Stimulated activated CD4-positive, alpha-beta T cell treated with anti-CD3 and anti-CD28 coated beads, Interleukin-1b, Interleukin-23, amount 100 ng/mL, for 1 hour (primary cell): ENCODE data around the gene CTTN.

Experiments used
- DNase-seq, 2 donors: peaks; one replicate each; pipeline ENCODE4 v3.0.0-alpha.2; 2020; ENCODE audit warnings: low read depth in 2 of 2

The CTTN gene

DNA sequence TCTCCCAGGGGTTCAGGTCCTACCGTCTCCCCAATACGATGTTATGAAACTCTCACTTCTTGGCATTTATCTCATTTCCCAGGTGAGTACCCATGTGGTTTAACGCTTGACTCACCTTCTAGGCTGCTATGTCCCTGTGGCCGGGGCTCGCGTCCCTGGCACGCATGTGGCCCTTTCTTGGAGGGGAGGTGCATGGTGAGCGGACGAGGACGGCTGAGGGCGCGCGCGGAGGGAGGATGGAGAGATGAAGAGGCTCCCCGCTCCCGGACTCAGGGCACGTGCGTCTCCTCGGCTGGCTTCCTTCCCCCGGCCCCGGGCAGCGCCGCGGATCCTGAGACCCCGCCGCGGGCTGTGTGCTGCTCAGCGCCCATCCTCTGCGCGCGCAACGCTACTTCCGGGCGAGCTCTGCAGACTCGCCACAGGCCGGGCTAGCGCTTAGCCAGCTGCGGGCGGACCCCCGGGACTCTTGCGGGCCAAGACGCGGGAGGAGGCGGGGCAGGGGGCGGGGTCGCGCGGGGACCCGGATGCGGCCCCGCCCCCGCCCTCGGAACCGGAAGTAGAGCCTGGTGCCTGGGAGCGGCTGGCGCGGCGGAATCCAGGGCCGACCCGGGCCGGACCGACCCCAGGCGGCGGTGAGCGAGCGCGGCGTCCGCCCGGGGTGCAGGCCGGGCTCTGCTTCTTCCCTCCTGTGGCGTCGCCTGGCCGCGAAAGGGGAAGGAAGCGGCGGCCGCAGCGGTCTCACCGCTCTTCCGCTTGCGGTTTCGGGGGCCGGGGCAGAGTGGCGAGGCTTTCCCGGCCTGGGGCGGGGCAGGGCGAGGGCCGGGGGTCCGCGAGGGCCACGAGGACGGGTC lies at the start of gene CTTN:
Gene CTTN, plus strand, starts transcription at position 547 of the 851 bp plus-strand sequence. CDS start 8,769 bp downstream, outside the sequence.
- peak in 1 of 2 donors; percentile 69 for DNase-seq

DNA sequence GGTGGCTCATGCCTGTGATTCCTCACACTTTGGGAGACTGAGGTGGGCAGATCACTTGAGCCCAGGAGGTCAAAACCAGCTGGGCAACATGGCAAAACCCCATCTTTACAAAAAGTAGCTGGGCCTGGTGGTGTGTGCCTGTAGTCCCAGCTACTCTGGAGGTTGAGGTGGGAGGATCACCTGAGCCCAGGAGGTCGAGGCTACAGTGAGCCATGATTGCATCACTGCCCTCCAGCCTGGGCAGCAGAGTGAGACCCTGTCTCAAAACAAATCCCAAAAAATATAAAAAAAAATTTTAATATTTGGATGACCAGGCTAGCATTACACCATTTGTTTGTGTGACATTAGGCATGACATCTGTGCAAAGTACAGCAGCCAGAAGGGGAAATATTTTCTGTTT lies 49.7 kb upstream of the CTTN start:
- no peak for DNase-seq

DNA sequence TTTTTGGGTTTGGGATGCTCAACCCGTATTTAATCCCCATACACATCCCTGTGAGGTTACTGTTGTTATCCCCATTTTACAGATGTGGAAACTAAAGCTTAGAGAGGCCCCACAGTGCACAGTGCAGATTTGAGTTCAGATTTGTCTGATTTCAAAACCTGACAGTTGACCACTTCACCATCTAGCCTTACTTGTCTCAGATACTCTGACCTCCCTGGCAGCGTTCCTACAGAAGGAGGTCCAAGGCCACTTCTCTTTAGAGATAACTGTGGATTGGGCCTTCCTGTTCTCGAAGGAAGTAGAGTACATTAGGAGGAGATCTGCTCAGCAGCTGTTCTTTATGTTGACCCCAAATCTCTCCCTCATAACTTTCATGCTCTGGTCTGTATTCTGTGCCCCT lies 46.7 kb upstream of the CTTN start:
- no peak for DNase-seq

DNA sequence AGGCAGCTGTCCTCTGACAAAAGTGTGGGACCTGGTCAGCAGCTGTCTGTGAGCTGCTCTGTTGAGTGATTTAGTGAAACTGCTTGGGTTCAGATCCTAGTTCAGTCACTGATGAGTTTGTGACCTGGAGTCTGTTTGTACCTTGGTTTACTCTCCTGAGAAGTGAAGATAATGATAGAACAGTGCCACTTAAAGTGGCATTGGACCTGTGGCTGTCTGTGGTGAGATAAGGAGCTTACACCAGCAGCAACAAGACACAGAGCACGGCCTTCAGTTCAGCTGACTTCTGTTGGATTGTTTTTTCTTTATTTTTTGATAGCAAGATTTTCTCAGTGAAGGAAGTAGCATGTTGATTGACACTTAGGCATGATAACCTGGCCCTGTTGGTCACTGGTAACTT lies 46.2 kb upstream of the CTTN start:
- no peak for DNase-seq

- DNase-seq, result no peak
Observed at GRCh38 chr11:70352601-70353000, 45.7 kb upstream of the CTTN start.

- no peak for DNase-seq
Observed at GRCh38 chr11:70353329-70353728, 45.0 kb upstream of the CTTN start.

DNA sequence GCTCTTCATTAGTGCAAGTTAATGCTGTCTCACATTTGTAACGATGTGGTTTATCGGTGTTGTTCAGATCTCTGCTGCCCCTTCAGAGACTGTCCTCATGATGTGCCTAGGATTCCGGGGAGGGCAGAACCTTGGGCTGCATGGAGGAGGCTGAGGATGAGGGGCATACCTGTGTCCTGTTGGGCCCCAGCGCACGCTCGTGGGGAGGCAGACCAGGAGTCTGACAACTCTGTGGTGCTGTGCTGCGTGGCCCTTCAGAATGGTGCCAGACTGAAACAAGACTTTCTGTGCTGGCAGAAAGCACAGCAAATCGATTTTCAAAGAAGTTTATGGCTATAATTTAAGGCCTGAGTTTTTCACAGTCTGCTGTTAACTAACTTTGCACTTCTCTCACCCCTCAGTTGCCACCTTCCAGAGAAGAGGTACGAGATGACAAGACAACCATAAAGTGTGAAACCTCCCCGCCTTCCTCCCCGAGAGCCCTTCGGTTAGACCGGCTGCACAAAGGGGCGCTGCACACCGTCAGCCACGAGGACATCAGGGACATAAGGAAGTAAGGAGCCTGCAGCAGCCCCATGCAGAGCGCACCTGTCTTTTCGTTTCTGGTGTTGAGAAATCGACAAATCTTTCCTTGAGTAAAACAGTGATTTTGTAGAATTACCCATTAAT lies 44.3 kb upstream of the CTTN start:
- no peak for DNase-seq

GRCh38 chr11:70354629-70355028 lies 43.7 kb upstream of the CTTN start:
- DNase-seq, result no peak

GRCh38 chr11:70358753-70359152 lies 39.6 kb upstream of the CTTN start:
- DNase-seq, result no peak

- no peak for DNase-seq
Observed at GRCh38 chr11:70359451-70360205, 38.7 kb upstream of the CTTN start.

- DNase-seq, result no peak
Observed at GRCh38 chr11:70360211-70360610, 38.1 kb upstream of the CTTN start.

GRCh38 chr11:70364178-70364577 lies 34.2 kb upstream of the CTTN start:
- DNase-seq, result no peak

- DNase-seq, result peak in 1 of 2 donors; percentile 7
Observed at GRCh38 chr11:70364745-70365543, 33.4 kb upstream of the CTTN start.

DNA sequence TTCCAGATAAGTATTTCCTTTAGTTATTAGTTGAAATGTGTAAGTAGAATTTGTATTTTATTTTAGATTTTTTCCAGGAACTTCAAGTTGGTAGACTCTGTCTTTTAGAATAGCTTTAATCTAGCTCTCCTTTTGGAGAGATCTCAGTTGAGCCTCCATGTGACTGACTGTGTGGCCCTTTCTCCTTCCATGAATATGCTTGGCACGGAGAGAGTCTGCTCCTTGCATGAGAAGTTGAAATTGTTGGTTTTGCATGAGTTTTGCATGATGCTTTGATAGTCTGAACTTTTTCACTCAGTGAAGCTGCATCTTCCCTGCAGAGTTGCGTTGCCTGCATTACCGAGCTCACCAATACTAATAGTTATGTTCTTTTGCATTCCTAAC lies 32.8 kb upstream of the CTTN start:
- no peak for DNase-seq

DNA sequence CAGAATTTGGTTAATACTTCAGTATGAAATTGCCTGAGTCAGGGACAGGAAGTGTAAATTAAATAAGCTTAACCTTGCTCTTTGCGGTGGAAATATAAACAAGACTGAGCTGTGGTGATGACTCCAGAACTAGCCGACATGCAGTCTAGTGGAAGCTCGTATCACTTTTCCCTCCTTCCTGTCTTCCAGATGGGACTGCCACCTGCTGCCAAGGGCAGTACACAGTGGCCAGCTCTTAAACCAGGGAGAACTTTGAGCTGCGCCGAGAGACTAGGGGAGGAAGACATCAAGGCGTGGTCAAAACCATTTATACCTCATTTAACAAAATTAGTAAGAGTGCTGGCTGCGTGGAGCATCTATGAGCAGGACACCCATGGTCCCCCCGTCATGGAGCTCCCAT lies 31.3 kb upstream of the CTTN start:
- no peak for DNase-seq

GRCh38 chr11:70368961-70369360 lies 29.4 kb upstream of the CTTN start:
- no peak for DNase-seq

GRCh38 chr11:70371241-70371640 lies 27.1 kb upstream of the CTTN start:
- DNase-seq, result no peak

GRCh38 chr11:70372076-70372475 lies 26.3 kb upstream of the CTTN start:
- DNase-seq, result no peak

GRCh38 chr11:70376621-70377020 lies 21.7 kb upstream of the CTTN start:
- DNase-seq, result no peak

DNA sequence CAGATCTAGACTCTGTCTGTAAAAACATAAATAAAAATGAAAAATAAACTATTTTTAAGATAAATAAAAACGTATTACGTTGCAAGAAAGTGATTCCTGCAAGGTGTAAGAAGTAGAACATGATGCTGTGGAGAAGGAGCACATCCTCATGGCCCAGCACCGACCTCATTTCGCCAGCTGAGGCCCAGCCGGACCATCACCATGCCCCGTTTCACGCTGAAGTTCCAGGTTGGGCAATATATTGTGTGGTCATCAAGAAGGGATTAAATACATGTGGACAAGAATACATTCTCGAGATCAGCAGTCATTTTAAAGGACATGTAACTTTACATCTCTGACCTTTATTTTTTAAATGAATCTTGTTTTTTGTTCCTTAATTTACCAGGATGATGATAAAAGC lies 20.7 kb upstream of the CTTN start:
- no peak for DNase-seq

- DNase-seq, result no peak
Observed at GRCh38 chr11:70378506-70379134, 19.7 kb upstream of the CTTN start.
